ENCODE data around the gene CPD.

DNA sequence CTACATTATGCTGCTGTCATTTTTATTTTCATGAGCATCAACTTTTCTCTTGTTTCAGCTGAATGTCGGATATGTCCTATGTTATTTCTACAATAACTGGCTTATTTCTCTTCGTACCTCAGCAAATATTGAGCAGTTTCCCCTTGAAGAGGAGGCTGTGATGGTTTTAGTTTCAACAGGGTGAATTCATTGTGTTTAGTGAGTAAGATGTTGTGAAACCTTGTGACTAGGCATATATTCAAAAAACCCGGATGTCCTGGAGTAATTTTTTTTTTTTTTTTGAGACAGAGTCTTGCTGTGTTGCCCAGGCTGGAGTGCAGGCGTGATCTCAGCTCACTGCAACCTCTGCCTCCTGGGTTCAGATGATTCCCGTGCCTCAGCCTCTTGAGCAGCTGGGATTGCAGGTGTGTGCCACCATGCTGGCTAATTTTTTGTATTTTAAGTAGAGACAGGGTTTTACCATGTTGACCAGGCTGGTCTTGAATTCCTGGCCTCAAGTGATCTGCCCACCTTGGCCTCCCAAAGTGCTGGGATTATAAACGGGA lies 11.1 kb downstream of the CPD start:
- TF ChIP-seq GATA2 (IDR thresholded peaks at IDR 0.05; ENCODE audit: low read depth, low read length): no peak
- no peak for TF ChIP-seq GATA3 (IDR thresholded peaks at IDR 0.05; ENCODE audit: low read depth, low read length)
